ENCODE results near the gene KRT8.

Gene KRT8

DNA sequence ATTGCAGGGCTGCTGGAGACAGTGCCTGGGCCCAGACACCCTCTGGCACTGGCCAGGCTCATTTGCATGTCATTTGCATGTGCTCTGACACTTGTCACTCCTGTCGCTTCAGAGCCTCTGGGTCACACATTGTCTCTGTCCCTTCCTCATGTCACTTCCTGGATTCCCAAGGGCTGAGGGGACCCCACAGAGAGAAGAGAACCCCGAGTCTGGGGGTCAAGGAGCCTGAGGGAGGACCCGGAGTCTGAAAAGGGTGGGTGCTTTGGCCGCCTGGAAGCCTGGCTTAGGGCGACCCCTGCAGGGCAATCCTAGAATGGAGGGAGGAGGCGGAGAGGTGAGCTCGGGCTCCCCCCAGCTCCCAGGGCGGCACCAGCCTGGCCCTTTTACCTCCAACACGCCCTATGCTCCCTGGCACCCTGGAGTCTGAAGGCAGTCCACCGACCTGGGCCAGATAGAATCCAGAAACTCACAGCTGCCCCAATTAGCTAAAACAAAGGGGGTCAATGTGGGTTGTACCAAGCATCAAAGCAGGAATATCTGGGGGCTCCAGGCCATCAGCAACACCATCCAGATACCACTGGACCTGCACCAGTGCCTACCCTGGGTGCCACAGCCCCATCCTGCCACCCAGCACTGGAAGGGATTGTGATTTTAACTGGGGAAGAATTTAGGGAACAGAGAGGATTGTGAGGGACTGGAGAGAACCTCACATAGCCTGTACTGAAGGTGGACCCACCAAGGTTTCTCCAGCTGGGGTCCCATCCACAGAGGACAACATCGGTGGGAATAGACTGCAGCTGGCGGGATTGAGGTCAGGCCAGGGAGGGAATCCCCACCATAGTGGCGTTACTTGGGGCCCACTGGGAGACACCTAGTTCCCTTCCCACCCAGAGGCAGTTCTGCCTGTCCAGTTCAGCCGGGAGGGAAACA is 34.2 kb downstream of the KRT8 start:
- DNase-seq (ENCODE audit: low read depth), result peak; percentile 35
- TF ChIP-seq, protein P1, sequence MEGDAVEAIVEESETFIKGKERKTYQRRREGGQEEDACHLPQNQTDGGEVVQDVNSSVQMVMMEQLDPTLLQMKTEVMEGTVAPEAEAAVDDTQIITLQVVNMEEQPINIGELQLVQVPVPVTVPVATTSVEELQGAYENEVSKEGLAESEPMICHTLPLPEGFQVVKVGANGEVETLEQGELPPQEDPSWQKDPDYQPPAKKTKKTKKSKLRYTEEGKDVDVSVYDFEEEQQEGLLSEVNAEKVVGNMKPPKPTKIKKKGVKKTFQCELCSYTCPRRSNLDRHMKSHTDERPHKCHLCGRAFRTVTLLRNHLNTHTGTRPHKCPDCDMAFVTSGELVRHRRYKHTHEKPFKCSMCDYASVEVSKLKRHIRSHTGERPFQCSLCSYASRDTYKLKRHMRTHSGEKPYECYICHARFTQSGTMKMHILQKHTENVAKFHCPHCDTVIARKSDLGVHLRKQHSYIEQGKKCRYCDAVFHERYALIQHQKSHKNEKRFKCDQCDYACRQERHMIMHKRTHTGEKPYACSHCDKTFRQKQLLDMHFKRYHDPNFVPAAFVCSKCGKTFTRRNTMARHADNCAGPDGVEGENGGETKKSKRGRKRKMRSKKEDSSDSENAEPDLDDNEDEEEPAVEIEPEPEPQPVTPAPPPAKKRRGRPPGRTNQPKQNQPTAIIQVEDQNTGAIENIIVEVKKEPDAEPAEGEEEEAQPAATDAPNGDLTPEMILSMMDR (conservative IDR thresholded peaks at IDR 0.05; ENCODE audit: control insufficient read depth, insufficient read depth, low read depth, low read length), result peak; percentile 77
- no peak overlapping the region for H3K4me3 ChIP-seq (ENCODE audit: control insufficient read depth, low read depth, low read length)

DNA sequence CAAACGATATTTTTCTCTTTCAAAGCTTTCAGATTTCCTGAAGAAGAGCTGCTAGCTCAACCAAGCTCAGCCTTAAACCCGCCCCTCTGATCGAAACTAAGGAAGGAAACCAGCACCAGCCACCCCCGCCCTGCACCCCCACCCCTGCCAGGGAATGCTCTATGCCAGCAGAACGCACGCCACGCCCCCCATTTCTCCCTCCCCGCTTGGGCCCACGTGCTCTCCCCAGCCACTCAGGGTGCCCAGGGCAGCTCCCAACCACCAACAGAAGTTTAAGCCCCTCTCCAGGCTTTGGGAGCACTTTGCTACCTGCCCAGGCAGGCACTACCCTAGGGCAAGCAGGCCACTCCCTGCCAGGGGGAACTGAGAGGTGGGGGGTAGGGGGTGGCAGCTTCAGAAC is 37.2 kb downstream of the KRT8 start:
- TF ChIP-seq, protein P1 (conservative IDR thresholded peaks at IDR 0.05; ENCODE audit: control insufficient read depth, insufficient read depth, low read depth, low read length), result no peak
- H3K4me3 ChIP-seq (ENCODE audit: control insufficient read depth, low read depth, low read length), result no peak overlapping the region
- no peak for DNase-seq (ENCODE audit: low read depth)

DNA sequence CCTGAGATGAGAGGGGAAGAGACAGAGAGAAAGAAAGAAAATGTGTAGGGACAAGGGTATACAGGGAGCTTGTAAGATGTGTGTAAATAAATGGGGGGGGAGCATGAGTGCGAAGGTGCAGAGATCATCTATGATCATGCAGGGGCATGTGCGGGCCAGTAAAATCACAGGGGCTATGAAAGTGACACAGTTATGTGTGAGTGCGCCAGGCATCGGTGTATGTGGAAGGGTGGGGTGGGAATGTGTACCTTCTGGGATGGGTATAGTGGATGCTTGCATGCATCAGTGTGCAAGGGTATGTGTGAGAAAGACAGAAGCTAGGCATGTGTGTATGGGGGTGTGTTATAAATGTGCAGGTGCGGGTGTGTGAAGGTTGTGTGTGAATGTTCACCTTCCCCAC is 37.7 kb downstream of the KRT8 start:
- DNase-seq (ENCODE audit: low read depth), result no peak
- TF ChIP-seq, protein P1 (conservative IDR thresholded peaks at IDR 0.05; ENCODE audit: control insufficient read depth, insufficient read depth, low read depth, low read length), result no peak
- no peak overlapping the region for H3K4me3 ChIP-seq (ENCODE audit: control insufficient read depth, low read depth, low read length)

DNA sequence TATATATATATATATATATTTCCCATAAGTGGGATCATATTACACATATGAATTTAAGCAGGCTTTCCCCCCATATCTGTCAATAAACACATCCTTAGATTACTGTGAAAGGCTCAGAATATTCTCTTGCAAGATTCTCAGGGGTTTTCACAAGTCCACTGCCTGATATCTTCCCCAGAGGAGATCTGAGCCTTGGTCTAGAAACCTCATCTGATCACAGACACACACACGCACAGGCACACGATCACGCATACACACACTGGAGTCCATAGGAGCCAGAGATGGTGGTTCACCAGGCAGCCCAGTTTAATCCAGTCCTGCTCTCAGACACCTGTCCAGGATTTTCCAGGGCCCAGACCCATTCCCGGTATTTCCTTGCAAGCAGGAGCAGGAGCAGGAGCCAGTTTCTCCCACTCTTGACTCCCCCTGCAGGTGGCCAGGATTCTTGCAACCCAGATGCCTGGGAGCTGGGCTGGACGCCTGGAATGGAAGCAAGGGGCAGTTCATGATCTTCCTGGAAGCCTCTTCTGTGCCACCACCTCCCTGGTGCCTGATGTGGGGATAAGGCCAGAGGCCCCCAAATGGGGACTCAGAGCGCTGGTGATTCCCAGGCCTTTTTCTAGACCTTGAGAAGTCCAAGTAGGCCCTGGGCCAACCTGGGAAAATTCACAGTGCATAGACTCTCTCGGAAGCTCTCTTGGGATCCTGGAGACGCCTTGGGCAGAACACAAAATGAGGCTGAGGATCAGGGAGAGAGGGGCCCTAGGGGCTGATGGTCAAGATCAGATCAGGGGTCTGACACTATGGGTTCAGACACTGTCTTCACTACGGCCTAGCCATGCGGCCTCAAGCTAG is 39.6 kb downstream of the KRT8 start:
- DNase-seq (ENCODE audit: low read depth), result peak; percentile 69
- H3K4me3 ChIP-seq (ENCODE audit: control insufficient read depth, low read depth, low read length), result no peak overlapping the region
- TF ChIP-seq, protein P1 (conservative IDR thresholded peaks at IDR 0.05; ENCODE audit: control insufficient read depth, insufficient read depth, low read depth, low read length), result peak; percentile 94

DNA sequence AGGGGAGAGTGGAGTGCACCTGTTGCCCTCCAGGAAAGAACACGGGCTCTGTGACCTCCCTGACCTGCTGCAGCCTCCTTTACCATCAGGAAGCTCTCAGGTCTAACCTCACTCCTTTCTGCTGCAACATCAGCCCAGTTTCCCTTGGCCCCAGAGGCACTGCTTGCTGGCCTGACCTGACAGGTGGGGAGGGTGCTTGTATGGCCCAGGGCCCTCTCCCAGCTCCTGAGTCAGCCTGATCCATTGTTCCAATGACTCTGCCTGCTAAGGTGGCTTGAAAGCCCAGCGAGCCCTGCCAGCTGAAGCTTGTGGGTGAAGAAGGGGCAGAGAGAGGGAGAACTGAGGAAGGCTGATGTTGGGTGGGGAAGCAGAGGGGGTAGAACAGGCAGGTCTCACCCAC is 42.9 kb downstream of the KRT8 start:
- TF ChIP-seq, protein P1 (conservative IDR thresholded peaks at IDR 0.05; ENCODE audit: control insufficient read depth, insufficient read depth, low read depth, low read length), result no peak
- no peak overlapping the region for H3K4me3 ChIP-seq (ENCODE audit: control insufficient read depth, low read depth, low read length)
- no peak for DNase-seq (ENCODE audit: low read depth)

DNA sequence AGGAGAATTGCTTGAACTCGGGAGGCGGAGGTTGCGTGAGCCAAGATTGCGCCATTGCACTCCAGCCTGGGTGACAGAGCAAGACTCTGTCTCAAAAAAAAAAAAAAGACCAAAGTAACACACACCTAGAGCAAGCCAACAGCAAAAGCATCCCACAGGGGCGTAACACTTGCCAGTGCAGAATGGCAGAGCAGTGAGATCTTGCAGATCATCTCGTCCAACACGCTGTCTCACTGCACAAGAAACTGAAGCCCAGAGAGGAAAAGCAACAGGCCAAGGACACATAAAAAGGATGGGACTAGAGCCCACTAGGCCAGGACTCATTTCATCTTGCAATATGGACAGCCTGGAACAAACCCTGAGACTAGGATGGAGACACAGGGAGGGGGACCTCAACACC is 43.4 kb downstream of the KRT8 start:
- TF ChIP-seq, protein P1 (conservative IDR thresholded peaks at IDR 0.05; ENCODE audit: control insufficient read depth, insufficient read depth, low read depth, low read length), result no peak
- no peak overlapping the region for H3K4me3 ChIP-seq (ENCODE audit: control insufficient read depth, low read depth, low read length)
- DNase-seq (ENCODE audit: low read depth), result no peak

All from fibroblast of mammary gland (primary cell).